HG02642 (cell line): ENCODE results near the gene CGGBP1.
"Not testable (repeated sequence)": the region's sequence is repeated elsewhere in the genome, so short reads cannot be mapped to it uniquely, and the experiment has no call there.

ENCODE experiments used
- ATAC-seq: cut with Tn5 transposase; IDR thresholded peaks from one replicate; pipeline ENCODE4 v1.9.1; 2021; ENCODE audit warnings: mild to moderate bottlenecking; ENCODE audit not compliant: unreplicated experiment, poor library complexity

Gene CGGBP1

GRCh38 chr3:88036221-88036620, 22.6 kb downstream of the CGGBP1 start:
- ATAC-seq: no peak

DNA sequence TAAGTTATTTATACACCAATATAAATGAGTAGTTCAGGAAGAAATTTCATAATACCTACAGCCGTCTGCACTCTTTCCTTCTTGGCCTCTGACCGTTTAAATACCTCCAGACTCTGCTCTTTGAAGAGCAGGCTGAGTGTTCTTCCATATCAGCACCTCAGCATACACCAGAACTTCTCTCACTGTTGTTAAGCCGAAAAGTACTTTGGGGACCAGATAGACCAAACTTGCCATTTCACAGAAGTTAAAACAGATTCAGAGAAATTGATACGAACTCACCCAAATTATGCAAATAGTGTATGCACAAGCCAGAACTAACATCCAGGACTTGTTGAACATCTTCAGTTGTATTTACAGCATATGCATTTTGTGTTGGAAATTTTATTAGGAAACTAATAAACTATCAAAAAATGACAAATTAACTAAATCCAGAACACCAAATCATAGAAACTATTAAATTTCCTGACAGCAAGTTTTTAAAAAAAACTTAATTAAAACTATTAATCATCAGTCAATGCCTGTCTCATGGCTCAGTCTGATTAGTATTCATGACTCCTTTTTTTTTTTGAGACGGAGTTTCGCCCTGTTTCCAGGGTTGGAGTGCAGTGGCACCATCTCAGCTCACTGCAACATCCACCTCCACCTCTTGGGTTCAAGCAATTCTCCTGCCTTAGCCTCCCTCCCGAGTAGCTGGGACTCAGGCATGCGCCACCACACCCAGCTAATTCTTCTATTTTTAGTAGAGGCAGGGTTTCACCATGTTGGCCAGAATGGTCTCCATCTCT, 24.1 kb downstream of the CGGBP1 start:
- ATAC-seq: no peak

DNA sequence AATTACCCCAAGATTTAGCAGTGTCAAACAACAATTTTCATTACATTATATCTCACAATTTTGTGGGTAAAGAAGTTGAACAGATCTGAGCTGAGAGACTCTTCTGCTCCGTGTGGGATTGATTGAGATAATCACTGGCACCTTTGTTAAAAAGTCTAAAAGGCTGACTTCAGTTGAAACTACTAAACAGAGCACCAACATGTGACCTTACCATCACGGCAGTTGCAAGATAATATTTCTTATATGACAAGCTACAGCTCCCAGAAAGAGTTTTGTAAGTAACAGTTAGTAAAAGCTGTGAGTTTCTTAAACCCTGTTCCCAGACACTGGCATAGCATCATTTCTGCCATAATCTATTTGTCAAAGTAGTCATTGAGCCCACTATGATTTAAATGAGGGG, 25.0 kb downstream of the CGGBP1 start:
- no peak for ATAC-seq

- ATAC-seq: no peak
Observed at GRCh38 chr3:88033079-88033478, 25.7 kb downstream of the CGGBP1 start.

GRCh38 chr3:88032245-88032644, 26.6 kb downstream of the CGGBP1 start:
- peak; percentile 21 for ATAC-seq

DNA sequence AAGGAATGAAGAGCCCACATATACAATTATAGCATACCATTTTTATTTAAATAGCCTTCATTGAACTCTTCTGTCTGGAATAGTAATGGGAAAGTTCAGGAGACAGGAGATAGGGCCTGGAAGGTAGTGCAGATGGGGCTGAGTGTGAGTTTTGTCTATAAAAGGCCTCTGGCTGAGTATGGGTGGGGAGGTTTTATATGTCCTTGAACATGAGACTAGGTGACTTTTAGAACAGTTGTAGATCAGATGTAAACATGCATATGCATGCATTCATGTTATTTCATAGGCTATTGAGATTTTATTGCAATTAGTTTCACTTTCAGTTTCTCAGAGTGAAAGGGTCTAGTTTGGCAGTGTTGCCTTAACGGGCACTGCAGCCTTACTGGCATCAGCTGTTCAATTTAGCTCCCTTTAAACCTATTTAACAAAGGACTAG, 27.1 kb downstream of the CGGBP1 start:
- ATAC-seq: peak; percentile 86

DNA sequence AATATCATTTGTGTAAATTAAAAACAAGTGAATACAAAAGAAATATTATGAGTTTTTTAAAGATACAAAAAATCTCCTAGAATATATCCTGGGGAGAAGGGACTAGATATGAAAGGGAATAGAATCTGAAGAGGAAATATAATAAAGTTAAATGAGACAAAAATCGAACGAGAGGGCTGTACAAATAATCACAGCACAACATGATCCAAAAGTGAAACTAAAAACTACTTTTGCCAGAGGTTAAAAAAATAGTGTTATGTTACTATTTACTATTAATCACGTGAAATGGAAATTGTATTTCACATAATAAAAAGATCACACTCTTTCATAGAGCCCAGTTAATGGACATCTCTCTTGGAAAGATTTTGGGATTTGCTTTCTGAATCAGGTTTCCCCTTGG, 28.6 kb downstream of the CGGBP1 start:
- no peak for ATAC-seq

- no peak for ATAC-seq
Observed at GRCh38 chr3:88028876-88029275, 29.9 kb downstream of the CGGBP1 start.

DNA sequence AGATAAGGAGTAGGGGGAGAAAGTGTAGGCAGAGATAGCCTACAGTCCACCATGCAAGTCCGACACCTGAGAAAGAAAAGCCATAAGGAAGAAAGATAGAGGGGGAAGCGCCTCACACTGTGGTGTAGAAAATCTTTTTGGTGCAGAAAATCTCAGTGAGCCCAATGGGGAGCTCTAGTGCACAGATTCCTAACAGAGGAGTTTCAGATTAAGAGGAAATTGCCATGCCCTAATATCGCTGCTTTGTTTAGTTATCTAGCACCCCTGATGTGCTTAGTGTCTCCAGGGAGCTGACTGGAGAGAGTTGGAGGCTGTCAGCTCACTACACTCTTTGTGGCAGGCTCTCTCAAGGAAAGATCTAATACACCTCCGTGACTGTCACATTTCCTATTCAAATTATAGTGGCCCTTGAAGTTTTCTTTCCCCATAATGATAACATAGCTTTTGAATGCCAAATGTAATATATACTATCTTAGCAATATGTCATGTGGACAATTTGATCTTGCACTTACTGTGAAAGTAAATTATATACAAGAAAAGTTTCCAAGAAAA, 33.7 kb downstream of the CGGBP1 start:
- ATAC-seq: no peak

DNA sequence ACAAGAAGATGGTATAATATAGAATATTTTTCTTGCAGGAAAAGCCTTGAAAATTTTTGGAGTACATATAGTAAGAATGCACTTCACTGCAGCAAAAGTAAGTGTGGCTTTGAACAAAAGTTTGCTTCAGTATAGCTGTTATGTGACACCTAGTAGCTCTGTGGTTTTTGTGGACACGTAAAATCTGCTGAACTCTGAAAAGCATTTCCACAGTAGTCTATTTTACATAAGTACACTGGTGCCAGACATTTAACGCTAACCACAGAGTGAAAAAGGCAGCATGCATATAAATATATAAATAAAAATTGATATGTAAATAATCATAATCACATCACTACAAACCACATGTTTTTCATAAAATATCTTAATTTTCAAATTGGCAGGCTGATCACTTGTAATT, 39.8 kb downstream of the CGGBP1 start:
- ATAC-seq: peak; percentile 96

DNA sequence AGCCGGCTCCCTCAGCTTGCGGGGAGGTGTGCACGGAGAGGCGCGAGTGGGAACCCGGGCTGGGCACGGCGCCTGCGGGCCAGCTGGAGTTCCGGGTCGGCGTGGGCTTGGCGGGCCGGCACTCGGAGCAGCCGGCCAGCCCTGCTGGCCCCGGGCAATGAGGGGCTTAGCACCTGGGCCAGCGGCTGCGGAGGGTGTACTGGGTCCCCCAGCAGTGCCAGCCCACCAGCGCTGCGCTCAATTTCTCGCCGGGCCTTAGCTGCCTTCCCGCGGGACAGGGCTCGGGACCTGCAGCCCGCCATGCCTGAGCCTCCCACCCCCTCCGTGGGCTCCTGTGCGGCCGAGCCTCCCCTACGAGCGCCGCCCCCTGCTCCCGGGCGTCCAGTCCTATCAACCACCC, 43.1 kb downstream of the CGGBP1 start:
- ATAC-seq: not testable (repeated sequence)

DNA sequence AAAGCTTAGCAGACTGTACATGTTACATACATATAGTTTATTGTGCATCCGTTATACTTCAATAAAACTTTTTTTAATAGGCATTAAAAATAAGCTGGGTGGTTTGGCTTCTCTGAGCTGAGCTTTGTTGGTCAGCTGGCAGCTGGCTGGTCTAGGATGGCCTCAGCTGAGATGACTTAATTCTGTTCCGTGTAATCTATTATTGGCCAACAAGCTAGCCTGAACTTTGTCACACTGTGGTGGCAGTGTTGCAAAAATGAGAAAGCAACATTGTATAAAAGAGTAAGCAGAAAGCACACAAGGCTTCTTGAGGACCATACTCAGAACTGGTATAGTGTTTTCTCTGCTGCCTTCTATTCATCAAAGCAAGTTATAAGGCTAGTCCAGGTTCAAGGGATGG, 45.2 kb downstream of the CGGBP1 start:
- no peak for ATAC-seq

- ATAC-seq: no peak
Observed at GRCh38 chr3:88010810-88011209, 48.0 kb downstream of the CGGBP1 start.

- ATAC-seq: no peak
Observed at GRCh38 chr3:88009066-88009465, 49.7 kb downstream of the CGGBP1 start.

- ATAC-seq: peak; percentile 48
Observed at GRCh38 chr3:88005066-88005465, 53.7 kb downstream of the CGGBP1 start.

GRCh38 chr3:88003115-88003755, 55.6 kb downstream of the CGGBP1 start:
- peak; percentile 53 for ATAC-seq

DNA sequence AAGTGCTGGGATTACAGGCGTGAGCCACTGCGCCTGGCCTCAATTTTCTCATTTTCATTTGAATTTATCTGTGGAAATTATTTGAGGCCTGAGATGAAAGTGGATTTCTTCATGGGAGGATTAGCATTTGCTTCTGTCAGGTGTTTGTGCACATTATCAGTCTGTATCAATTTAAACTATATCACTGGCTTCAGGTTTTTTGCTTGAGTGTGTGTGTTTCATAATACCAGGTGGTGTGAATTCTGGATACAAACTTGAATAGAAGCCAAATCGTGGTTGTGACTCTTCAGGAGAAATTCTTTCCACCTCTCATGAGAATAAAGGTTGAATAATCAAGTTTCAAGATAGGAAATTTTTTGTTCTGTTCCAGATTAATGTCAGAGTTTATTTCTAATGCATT, 56.4 kb downstream of the CGGBP1 start:
- ATAC-seq: no peak
